ENCODE measurements around the gene MEI1.

Gene MEI1

GRCh38 chr22:41841085-41841712 lies 141.9 kb downstream of the MEI1 start:
- Histone ChIP-seq H3K27me3 (ENCODE audit: insufficient read depth, insufficient read length) (no peaks in the 10 kb centered on the region), H3K4me3 (ENCODE audit: insufficient read length, low read depth) (no peak overlapping the region), H3K9ac (ENCODE audit: insufficient read length, low read depth) (peak overlapping the region; percentile 3), H3K36me3 (ENCODE audit: insufficient read depth, insufficient read length, low read length) (peaks cover 42% of the 10 kb centered on the region), H3K4me1 (ENCODE audit: insufficient read depth, insufficient read length) (no peaks in the 10 kb centered on the region), H3K9me3 (ENCODE audit: insufficient read depth, low read length) (no peaks in the 10 kb centered on the region)
- DNase-seq (ENCODE audit: low read depth, low spot score): no peak
- TF ChIP-seq YY1 (IDR thresholded peaks at IDR 0.05; ENCODE audit: insufficient read depth, insufficient read length): no peak
- no peak for TF ChIP-seq ZNF274 (IDR thresholded peaks at IDR 0.05; ENCODE audit: low read depth, low read length)
- no peak for TF ChIP-seq SUZ12 (IDR thresholded peaks at IDR 0.05; ENCODE audit: extremely low read depth, insufficient read depth, insufficient read length)

- Histone ChIP-seq H3K4me1 (ENCODE audit: insufficient read depth, insufficient read length) (no peaks in the 10 kb centered on the region), H3K27me3 (ENCODE audit: insufficient read depth, insufficient read length) (no peaks in the 10 kb centered on the region), H3K9ac (ENCODE audit: insufficient read length, low read depth) (no peak overlapping the region), H3K4me3 (ENCODE audit: insufficient read length, low read depth) (no peak overlapping the region), H3K36me3 (ENCODE audit: insufficient read depth, insufficient read length, low read length) (peaks cover 33% of the 10 kb centered on the region), H3K9me3 (ENCODE audit: insufficient read depth, low read length) (no peaks in the 10 kb centered on the region)
- DNase-seq (ENCODE audit: low read depth, low spot score): no peak
- TF ChIP-seq YY1 (IDR thresholded peaks at IDR 0.05; ENCODE audit: insufficient read depth, insufficient read length): no peak
- no peak for TF ChIP-seq SUZ12 (IDR thresholded peaks at IDR 0.05; ENCODE audit: extremely low read depth, insufficient read depth, insufficient read length)
- no peak for TF ChIP-seq ZNF274 (IDR thresholded peaks at IDR 0.05; ENCODE audit: low read depth, low read length)
These were observed 144.0 kb downstream of the MEI1 start for GRCh38 chr22:41842996-41843970.

GRCh38 chr22:41844036-41844435 lies 144.7 kb downstream of the MEI1 start:
- Histone ChIP-seq H3K4me3 (ENCODE audit: insufficient read length, low read depth) (no peak overlapping the region), H3K36me3 (ENCODE audit: insufficient read depth, insufficient read length, low read length) (peaks cover 26% of the 10 kb centered on the region), H3K27me3 (ENCODE audit: insufficient read depth, insufficient read length) (no peaks in the 10 kb centered on the region), H3K9ac (ENCODE audit: insufficient read length, low read depth) (no peak overlapping the region), H3K9me3 (ENCODE audit: insufficient read depth, low read length) (no peaks in the 10 kb centered on the region), H3K4me1 (ENCODE audit: insufficient read depth, insufficient read length) (no peaks in the 10 kb centered on the region)
- DNase-seq (ENCODE audit: low read depth, low spot score): no peak
- TF ChIP-seq SUZ12 (IDR thresholded peaks at IDR 0.05; ENCODE audit: extremely low read depth, insufficient read depth, insufficient read length): no peak
- no peak for TF ChIP-seq YY1 (IDR thresholded peaks at IDR 0.05; ENCODE audit: insufficient read depth, insufficient read length)
- no peak for TF ChIP-seq ZNF274 (IDR thresholded peaks at IDR 0.05; ENCODE audit: low read depth, low read length)

GRCh38 chr22:41844513-41844912 lies 145.2 kb downstream of the MEI1 start:
- peaks cover 22% of the 10 kb centered on the region for H3K36me3 ChIP-seq (ENCODE audit: insufficient read depth, insufficient read length, low read length)
- no peak overlapping the region for H3K4me3 ChIP-seq (ENCODE audit: insufficient read length, low read depth)
- no peaks in the 10 kb centered on the region for H3K27me3 ChIP-seq (ENCODE audit: insufficient read depth, insufficient read length)
- TF ChIP-seq YY1 (IDR thresholded peaks at IDR 0.05; ENCODE audit: insufficient read depth, insufficient read length) (no peak), ZNF274 (IDR thresholded peaks at IDR 0.05; ENCODE audit: low read depth, low read length) (no peak), SUZ12 (IDR thresholded peaks at IDR 0.05; ENCODE audit: extremely low read depth, insufficient read depth, insufficient read length) (no peak)
- no peaks in the 10 kb centered on the region for H3K4me1 ChIP-seq (ENCODE audit: insufficient read depth, insufficient read length)
- H3K9ac ChIP-seq (ENCODE audit: insufficient read length, low read depth): no peak overlapping the region
- H3K9me3 ChIP-seq (ENCODE audit: insufficient read depth, low read length): no peaks in the 10 kb centered on the region
- DNase-seq (ENCODE audit: low read depth, low spot score): no peak

- Histone ChIP-seq H3K9me3 (ENCODE audit: insufficient read depth, low read length) (no peaks in the 10 kb centered on the region), H3K36me3 (ENCODE audit: insufficient read depth, insufficient read length, low read length) (peaks cover 19% of the 10 kb centered on the region), H3K4me3 (ENCODE audit: insufficient read length, low read depth) (no peak overlapping the region), H3K4me1 (ENCODE audit: insufficient read depth, insufficient read length) (no peaks in the 10 kb centered on the region), H3K27me3 (ENCODE audit: insufficient read depth, insufficient read length) (no peaks in the 10 kb centered on the region), H3K9ac (ENCODE audit: insufficient read length, low read depth) (no peak overlapping the region)
- TF ChIP-seq SUZ12 (IDR thresholded peaks at IDR 0.05; ENCODE audit: extremely low read depth, insufficient read depth, insufficient read length) (no peak), YY1 (IDR thresholded peaks at IDR 0.05; ENCODE audit: insufficient read depth, insufficient read length) (no peak), ZNF274 (IDR thresholded peaks at IDR 0.05; ENCODE audit: low read depth, low read length) (no peak)
- no peak for DNase-seq (ENCODE audit: low read depth, low spot score)
These were observed 146.3 kb downstream of the MEI1 start for GRCh38 chr22:41845380-41846267.

- no peak for TF ChIP-seq ZNF274 (IDR thresholded peaks at IDR 0.05; ENCODE audit: low read depth, low read length)
- H3K36me3 ChIP-seq (ENCODE audit: insufficient read depth, insufficient read length, low read length): peaks cover 11% of the 10 kb centered on the region
- DNase-seq (ENCODE audit: low read depth, low spot score): no peak
- no peak overlapping the region for H3K4me3 ChIP-seq (ENCODE audit: insufficient read length, low read depth)
- no peaks in the 10 kb centered on the region for H3K4me1 ChIP-seq (ENCODE audit: insufficient read depth, insufficient read length)
- no peak overlapping the region for H3K9ac ChIP-seq (ENCODE audit: insufficient read length, low read depth)
- H3K9me3 ChIP-seq (ENCODE audit: insufficient read depth, low read length): no peaks in the 10 kb centered on the region
- H3K27me3 ChIP-seq (ENCODE audit: insufficient read depth, insufficient read length): no peaks in the 10 kb centered on the region
These were observed 147.1 kb downstream of the MEI1 start for GRCh38 chr22:41846268-41846987.
